Measurements from ENCODE around the gene PGM5.

Gene PGM5

DNA sequence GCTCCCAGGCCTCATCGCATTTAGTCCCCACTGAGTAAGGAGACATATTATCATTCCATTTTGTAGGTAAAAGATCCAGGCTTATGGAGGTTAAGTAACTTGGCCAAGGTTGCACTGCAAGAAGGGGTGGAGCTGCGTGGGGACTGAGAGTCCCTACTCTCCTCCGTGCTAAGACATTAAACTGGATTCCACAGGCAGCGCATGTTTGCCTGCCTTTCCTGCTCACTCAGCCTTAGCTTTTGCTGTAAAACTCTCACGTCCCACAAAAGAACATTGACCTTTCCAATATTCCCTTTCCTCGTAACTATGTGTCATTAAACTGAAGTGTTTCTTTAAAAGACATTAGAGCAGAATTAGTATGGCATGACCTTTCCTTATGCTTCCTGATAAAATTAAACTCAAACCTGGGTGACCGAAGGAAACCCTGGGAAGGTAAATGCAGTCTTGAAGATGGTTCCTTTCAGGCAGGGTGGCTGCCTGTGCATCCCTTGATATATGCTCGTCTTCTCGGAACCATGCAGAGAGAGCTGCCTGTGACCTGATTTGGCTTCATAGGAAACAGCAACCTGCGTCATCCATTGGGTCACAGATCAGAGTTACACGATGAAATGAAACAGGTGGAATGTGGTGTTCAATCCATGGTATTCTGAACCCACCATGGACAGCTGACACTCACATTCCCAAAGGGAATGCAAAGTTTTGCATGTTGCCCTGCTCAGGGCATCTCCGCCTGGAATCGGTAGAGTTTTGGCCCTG is 98.3 kb downstream of the PGM5 start:
- H3K4me2 ChIP-seq, result no peak overlapping the region
- no peak overlapping the region for H2AFZ ChIP-seq (ENCODE audit: low read depth)
- TF ChIP-seq, protein P1, sequence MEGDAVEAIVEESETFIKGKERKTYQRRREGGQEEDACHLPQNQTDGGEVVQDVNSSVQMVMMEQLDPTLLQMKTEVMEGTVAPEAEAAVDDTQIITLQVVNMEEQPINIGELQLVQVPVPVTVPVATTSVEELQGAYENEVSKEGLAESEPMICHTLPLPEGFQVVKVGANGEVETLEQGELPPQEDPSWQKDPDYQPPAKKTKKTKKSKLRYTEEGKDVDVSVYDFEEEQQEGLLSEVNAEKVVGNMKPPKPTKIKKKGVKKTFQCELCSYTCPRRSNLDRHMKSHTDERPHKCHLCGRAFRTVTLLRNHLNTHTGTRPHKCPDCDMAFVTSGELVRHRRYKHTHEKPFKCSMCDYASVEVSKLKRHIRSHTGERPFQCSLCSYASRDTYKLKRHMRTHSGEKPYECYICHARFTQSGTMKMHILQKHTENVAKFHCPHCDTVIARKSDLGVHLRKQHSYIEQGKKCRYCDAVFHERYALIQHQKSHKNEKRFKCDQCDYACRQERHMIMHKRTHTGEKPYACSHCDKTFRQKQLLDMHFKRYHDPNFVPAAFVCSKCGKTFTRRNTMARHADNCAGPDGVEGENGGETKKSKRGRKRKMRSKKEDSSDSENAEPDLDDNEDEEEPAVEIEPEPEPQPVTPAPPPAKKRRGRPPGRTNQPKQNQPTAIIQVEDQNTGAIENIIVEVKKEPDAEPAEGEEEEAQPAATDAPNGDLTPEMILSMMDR (conservative IDR thresholded peaks at IDR 0.05; ENCODE audit: low read depth, low read length), result no peak
- H4K20me1 ChIP-seq (ENCODE audit: insufficient read depth), result no peaks in the 10 kb centered on the region
- H3K36me3 ChIP-seq (ENCODE audit: insufficient read depth), result no peaks in the 10 kb centered on the region
- H3K79me2 ChIP-seq (ENCODE audit: insufficient read depth, low read depth), result no peaks in the 10 kb centered on the region
- H3K9ac ChIP-seq, result no peak overlapping the region
- H3K27ac ChIP-seq, result no peak overlapping the region
- H3K4me1 ChIP-seq (ENCODE audit: low read depth, poor library complexity, severe bottlenecking), result no peaks in the 10 kb centered on the region
- H3K4me3 ChIP-seq (IDR thresholded peaks at IDR 0.05; ENCODE audit: insufficient read depth, low read depth, low read length), result no peak overlapping the region
- H3K27me3 ChIP-seq (ENCODE audit: insufficient read depth, low read depth), result no peaks in the 10 kb centered on the region

- TF ChIP-seq, protein P1 (conservative IDR thresholded peaks at IDR 0.05; ENCODE audit: low read depth, low read length), result no peak
- Histone ChIP-seq H4K20me1 (ENCODE audit: insufficient read depth) (no peaks in the 10 kb centered on the region), H3K36me3 (ENCODE audit: insufficient read depth) (no peaks in the 10 kb centered on the region), H3K4me1 (ENCODE audit: low read depth, poor library complexity, severe bottlenecking) (no peaks in the 10 kb centered on the region), H3K79me2 (ENCODE audit: insufficient read depth, low read depth) (no peaks in the 10 kb centered on the region), H3K27ac (no peak overlapping the region), H2AFZ (ENCODE audit: low read depth) (no peak overlapping the region), H3K9ac (no peak overlapping the region), H3K27me3 (ENCODE audit: insufficient read depth, low read depth) (no peaks in the 10 kb centered on the region), H3K4me3 (IDR thresholded peaks at IDR 0.05; ENCODE audit: insufficient read depth, low read depth, low read length) (no peak overlapping the region), H3K4me2 (no peak overlapping the region)
These were observed 99.0 kb downstream of the PGM5 start for GRCh38 chr9:68455451-68455850.

DNA sequence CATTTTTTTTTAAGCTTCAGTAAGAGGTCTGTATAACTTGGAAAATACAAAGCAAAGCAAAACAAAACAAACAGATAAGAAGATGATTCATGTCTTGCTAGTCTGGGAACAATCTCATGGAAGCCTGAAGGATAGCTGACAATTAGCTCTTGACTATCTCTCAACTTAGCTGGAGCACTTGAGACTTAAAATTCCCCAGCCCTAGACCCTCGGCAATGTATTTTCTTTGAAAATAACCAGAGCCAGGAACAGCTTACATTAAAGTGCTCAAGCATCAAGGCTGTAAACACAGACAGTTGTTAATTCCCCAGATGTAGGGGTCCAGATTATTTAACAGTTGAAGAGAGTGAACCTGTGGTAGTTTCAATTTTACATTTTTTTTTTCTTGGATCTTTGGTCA is 101.4 kb downstream of the PGM5 start:
- H3K27me3 ChIP-seq (ENCODE audit: insufficient read depth, low read depth), result no peaks in the 10 kb centered on the region
- TF ChIP-seq, protein P1 (conservative IDR thresholded peaks at IDR 0.05; ENCODE audit: low read depth, low read length), result no peak
- H2AFZ ChIP-seq (ENCODE audit: low read depth), result no peak overlapping the region
- no peak overlapping the region for H3K9ac ChIP-seq
- no peaks in the 10 kb centered on the region for H3K79me2 ChIP-seq (ENCODE audit: insufficient read depth, low read depth)
- no peaks in the 10 kb centered on the region for H4K20me1 ChIP-seq (ENCODE audit: insufficient read depth)
- H3K4me2 ChIP-seq, result no peak overlapping the region
- no peaks in the 10 kb centered on the region for H3K4me1 ChIP-seq (ENCODE audit: low read depth, poor library complexity, severe bottlenecking)
- no peak overlapping the region for H3K4me3 ChIP-seq (IDR thresholded peaks at IDR 0.05; ENCODE audit: insufficient read depth, low read depth, low read length)
- no peaks in the 10 kb centered on the region for H3K36me3 ChIP-seq (ENCODE audit: insufficient read depth)
- H3K27ac ChIP-seq, result no peak overlapping the region

GRCh38 chr9:68458918-68459317 is 102.5 kb downstream of the PGM5 start:
- no peaks in the 10 kb centered on the region for H3K4me1 ChIP-seq (ENCODE audit: low read depth, poor library complexity, severe bottlenecking)
- H3K4me2 ChIP-seq, result no peak overlapping the region
- H3K4me3 ChIP-seq (IDR thresholded peaks at IDR 0.05; ENCODE audit: insufficient read depth, low read depth, low read length), result no peak overlapping the region
- no peak overlapping the region for H2AFZ ChIP-seq (ENCODE audit: low read depth)
- H3K27me3 ChIP-seq (ENCODE audit: insufficient read depth, low read depth), result no peaks in the 10 kb centered on the region
- H3K9ac ChIP-seq, result no peak overlapping the region
- H3K79me2 ChIP-seq (ENCODE audit: insufficient read depth, low read depth), result no peaks in the 10 kb centered on the region
- H3K36me3 ChIP-seq (ENCODE audit: insufficient read depth), result no peaks in the 10 kb centered on the region
- no peaks in the 10 kb centered on the region for H4K20me1 ChIP-seq (ENCODE audit: insufficient read depth)
- H3K27ac ChIP-seq, result no peak overlapping the region
- TF ChIP-seq, protein P1 (conservative IDR thresholded peaks at IDR 0.05; ENCODE audit: low read depth, low read length), result no peak
